Measurements from ENCODE around the gene ZRANB1.

Gene ZRANB1

DNA sequence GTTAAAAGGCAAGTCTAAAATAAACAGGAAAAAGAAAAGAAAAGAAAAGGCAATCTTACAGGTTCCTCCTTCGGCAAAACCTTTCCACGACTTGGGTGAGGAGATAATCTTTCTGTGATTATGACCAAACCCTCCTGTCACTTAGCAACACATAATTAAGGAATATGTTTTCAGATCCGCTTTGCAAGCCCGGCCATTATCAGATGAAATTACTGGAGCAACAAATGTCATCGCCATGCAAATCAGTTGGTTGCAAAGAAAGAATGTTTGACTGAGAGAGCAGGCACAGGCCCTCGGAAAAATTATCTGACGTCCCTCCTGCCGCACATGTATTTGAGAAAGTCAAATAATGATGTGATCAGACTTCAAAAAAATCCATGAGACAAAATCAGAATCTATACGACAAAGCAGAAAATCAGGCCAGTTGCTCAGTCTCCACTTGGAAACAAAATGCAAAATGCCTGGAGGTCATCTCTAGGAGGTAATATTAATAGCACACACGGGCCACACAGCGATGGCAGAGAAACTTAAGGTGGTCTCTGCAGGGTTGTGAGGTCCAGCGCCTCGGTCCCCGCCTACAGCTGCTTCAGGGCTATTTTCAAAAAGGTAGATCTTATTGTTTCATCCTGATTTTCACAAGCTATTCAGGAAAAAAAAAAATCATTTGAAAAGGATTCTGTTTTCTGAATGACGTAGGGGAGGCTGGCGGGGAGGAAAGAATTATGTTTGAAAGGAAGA, 82.7 kb downstream of the ZRANB1 start:
- TF ChIP-seq, protein P1, sequence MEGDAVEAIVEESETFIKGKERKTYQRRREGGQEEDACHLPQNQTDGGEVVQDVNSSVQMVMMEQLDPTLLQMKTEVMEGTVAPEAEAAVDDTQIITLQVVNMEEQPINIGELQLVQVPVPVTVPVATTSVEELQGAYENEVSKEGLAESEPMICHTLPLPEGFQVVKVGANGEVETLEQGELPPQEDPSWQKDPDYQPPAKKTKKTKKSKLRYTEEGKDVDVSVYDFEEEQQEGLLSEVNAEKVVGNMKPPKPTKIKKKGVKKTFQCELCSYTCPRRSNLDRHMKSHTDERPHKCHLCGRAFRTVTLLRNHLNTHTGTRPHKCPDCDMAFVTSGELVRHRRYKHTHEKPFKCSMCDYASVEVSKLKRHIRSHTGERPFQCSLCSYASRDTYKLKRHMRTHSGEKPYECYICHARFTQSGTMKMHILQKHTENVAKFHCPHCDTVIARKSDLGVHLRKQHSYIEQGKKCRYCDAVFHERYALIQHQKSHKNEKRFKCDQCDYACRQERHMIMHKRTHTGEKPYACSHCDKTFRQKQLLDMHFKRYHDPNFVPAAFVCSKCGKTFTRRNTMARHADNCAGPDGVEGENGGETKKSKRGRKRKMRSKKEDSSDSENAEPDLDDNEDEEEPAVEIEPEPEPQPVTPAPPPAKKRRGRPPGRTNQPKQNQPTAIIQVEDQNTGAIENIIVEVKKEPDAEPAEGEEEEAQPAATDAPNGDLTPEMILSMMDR (IDR thresholded peaks at IDR 0.05; ENCODE audit: borderline replicate concordance, insufficient read depth, low read depth, low read length): no peak
- no peak overlapping the region for H3K4me3 ChIP-seq (ENCODE audit: low read depth, low read length)

DNA sequence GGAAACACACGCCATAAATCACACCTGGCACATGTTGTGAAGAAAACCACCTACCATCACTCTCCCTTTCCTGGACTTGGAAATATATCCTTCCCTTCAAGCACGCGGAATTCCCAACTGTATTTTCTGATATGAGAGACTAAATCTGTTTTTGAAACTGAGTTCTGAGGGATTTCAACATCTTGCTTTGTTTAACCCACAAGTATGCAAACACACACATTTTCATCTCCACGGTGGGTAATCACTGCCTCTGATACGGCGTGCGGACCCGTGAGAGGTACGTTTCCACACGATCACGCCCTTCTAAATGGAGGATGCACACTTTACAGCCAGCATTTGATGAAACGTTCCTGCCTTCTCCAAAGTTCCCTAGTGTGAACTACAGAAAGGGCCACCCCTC, 83.4 kb downstream of the ZRANB1 start:
- TF ChIP-seq, protein P1 (IDR thresholded peaks at IDR 0.05; ENCODE audit: borderline replicate concordance, insufficient read depth, low read depth, low read length): no peak
- H3K4me3 ChIP-seq (ENCODE audit: low read depth, low read length): no peak overlapping the region

DNA sequence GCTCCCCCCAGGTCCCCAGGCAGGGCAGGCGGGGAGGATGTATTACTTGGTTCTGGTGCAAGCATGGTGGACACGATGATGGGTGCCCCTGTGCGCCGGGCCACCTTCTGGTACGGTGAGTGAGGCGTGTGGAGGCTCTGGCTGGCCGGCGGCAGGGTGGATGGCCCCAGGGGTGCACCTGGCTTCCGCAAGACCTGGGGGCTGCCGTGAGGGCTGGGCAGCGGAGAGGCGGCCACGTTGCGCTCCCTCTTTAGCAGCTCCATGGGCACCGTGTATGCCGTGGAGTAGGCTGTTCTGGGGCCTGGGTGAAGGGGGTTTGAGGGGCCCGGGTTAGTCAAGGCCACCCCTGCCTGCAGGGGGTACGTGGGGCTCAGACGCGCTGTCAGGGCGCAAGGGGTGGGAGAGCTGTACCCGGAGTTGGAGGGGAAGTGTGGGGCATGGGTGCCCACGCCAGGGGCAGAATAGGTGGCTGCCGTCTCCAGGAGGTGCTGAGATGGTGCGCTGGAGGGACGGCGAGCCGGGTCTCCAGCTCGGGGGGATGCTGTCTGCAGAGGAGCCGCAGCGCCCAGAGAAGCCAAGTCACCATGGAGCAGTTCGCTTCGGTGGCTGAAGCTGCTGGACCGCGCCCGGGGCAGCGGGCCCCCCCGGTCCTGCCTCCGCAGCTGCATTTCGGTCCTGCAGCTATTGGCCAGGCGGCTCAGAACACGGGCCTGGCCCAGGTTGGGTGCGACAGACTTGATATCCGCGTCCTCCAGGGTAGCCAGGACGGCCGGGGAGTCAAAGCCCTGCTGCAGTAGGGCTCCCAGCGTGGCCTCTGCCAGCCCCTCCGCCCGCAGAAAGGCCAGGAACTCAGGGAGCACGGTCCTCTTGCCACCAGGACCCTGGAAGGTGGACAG, 84.4 kb downstream of the ZRANB1 start:
- TF ChIP-seq, protein P1 (IDR thresholded peaks at IDR 0.05; ENCODE audit: borderline replicate concordance, insufficient read depth, low read depth, low read length): no peak
- H3K4me3 ChIP-seq (ENCODE audit: low read depth, low read length): no peak overlapping the region

DNA sequence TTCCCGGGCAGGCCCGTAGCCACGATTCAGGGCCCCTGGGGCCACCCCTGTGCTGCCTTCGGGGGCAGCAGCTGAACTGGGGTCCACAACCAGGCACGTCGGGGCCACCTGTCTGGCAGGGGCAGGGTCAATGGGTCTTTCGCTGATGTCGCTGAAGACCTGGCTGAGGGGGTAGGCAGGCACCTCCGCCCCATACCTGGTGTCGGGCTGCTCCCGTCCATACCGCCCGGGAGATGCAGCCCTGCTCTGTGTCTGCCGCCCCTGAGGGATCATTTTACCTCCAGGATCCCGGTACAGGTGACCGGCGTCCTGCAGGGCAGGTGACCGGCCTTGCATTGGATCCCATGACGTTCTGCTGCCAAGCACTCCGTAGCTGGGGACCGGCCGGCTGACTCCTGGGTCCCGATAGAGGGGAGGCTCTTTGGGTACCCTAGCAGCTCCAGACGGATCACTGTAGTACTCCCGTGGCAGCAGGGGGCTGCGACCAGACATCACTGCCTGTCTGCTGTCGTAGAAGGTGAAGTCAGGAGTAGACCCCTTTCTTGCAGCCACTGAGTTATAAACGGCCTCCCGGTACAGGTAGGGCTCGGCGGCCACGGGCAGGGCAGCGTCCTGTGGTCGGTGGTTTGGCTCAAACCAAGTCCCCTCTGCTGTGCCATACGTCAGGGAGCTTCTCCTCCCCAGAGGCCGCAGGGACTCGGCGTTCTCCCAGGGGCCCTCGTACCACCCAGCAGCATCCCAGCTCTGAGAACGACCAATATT, 85.2 kb downstream of the ZRANB1 start:
- H3K4me3 ChIP-seq (ENCODE audit: low read depth, low read length): no peak overlapping the region
- TF ChIP-seq, protein P1 (IDR thresholded peaks at IDR 0.05; ENCODE audit: borderline replicate concordance, insufficient read depth, low read depth, low read length): no peak

DNA sequence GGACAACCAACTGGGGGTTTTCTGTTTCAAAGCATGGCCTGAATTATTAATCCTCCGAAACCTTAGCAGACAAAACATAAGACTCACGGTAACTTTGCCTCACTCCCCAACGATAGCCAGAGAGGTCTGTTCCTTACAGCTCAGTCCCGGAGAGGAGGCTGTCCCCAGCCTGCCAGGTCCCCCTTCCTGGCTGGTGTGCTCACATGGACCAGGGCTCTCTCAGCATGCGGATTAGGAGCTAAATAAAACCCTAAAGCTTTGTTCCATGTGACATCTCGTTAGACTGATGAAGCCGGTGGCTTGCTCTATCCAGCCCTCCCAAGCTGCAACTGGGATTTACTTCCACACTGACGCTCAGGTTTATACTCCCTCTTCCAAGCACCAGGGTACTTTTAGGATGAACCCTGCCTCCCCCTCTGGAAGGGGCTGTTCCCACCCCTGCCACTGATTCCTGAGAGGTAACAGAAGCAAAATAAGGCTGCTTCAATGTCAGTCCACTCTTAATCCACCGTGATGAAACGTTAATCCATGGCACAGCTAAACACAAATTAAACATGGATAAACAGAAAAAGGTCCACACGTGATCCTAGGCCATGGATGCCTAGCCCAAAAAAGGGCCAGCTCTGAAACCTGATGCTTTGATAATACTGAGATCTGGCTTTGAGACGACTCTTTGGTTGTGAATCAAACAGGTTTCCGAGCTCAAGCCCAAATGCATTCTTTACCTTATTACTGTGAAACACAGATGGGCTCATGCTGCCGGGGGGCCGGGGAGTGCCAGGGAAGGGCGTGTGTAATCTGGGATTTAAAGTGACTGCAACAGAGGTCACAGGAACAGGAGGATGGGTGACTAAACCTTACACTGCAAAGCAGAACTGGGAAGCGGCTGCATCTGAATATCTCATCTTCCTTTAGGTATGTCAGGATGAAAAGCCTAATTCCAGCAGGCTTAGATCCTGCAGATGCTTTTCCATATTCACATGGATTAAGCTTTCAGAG, 86.2 kb downstream of the ZRANB1 start:
- H3K4me3 ChIP-seq (ENCODE audit: low read depth, low read length): no peak overlapping the region
- TF ChIP-seq, protein P1 (IDR thresholded peaks at IDR 0.05; ENCODE audit: borderline replicate concordance, insufficient read depth, low read depth, low read length): no peak
